WTC11 (cell line): ENCODE results near the gene TMC8. TPM values are rescaled to one million over a fixed set of nuclear protein-coding genes. Genes with fewer than 3 reads are reported as not detected.

ENCODE experiments used
- EMX1 ChIP-seq: fragments of 250-450 bp; sonication (Bioruptor Pico); IDR thresholded peaks from 2 replicates; pipeline ENCODE4 v1.8.0; 2021; ENCODE audit warnings: mild to moderate bottlenecking
- GTF2I ChIP-seq: fragments of 250-450 bp; sonication (Bioruptor Pico); conservative IDR thresholded peaks from 2 replicates; pipeline ENCODE4 v1.4.0; 2021; ENCODE audit warnings: mild to moderate bottlenecking
- RORB ChIP-seq: fragments of 250-450 bp; sonication (Bioruptor Pico); IDR thresholded peaks from 2 replicates; pipeline ENCODE4 v1.9.0; 2021; ENCODE audit warnings: mild to moderate bottlenecking
- SMAD4 ChIP-seq: sonication (generic); formaldehyde crosslinking; IDR thresholded peaks from 2 replicates; pipeline ENCODE4 v1.8.0; 2022; ENCODE audit warnings: mild to moderate bottlenecking, missing genetic modification reagents
- SOX15 ChIP-seq: fragments of 250-450 bp; sonication (Bioruptor Pico); IDR thresholded peaks from 2 replicates; pipeline ENCODE4 v1.9.0; 2021; ENCODE audit warnings: mild to moderate bottlenecking
- TEAD1 ChIP-seq: sonication (generic); formaldehyde crosslinking; IDR thresholded peaks from 2 replicates; pipeline ENCODE4 v1.8.0; 2022; ENCODE audit warnings: mild to moderate bottlenecking, missing genetic modification reagents
- TEAD4 ChIP-seq: sonication (generic); formaldehyde crosslinking; IDR thresholded peaks from 2 replicates; pipeline ENCODE4 v1.8.0; 2022; ENCODE audit warnings: mild to moderate bottlenecking, missing genetic modification reagents
- ZNF121 ChIP-seq: sonication (generic); formaldehyde crosslinking; IDR thresholded peaks from 2 replicates; pipeline ENCODE4 v1.8.0; 2023; ENCODE audit warnings: missing genetic modification reagents
- ZNF671 ChIP-seq: fragments of 250-450 bp; sonication (Bioruptor Pico); IDR thresholded peaks from 2 replicates; pipeline ENCODE4 v1.8.0; 2021; ENCODE audit warnings: mild to moderate bottlenecking
- total RNA-seq: library from RNA; stranded (reverse); gene quantifications from 3 replicates; pipeline ENCODE4 v1.2.3, GENCODE V29; 2021
- TF ChIP-seq, protein P1 (sequence below): sonication (generic); formaldehyde crosslinking; IDR thresholded peaks from 2 replicates; pipeline ENCODE4 v1.8.0; 2023; ENCODE audit warnings: mild to moderate bottlenecking, missing genetic modification reagents
- TF ChIP-seq, protein P2 (sequence below): sonication (generic); formaldehyde crosslinking; IDR thresholded peaks from 2 replicates; pipeline ENCODE4 v1.8.0; 2022; ENCODE audit warnings: mild to moderate bottlenecking, missing genetic modification reagents
- TF ChIP-seq, protein P3 (sequence below): sonication (generic); formaldehyde crosslinking; IDR thresholded peaks from 2 replicates; pipeline ENCODE4 v1.8.0; 2023; ENCODE audit warnings: missing genetic modification reagents
- TF ChIP-seq, protein P4 (sequence below): sonication (generic); formaldehyde crosslinking; IDR thresholded peaks from 2 replicates; pipeline ENCODE4 v1.8.1; 2023; ENCODE audit warnings: mild to moderate bottlenecking, missing genetic modification reagents, moderate library complexity
- TF ChIP-seq, protein P5 (sequence below): fragments of 250-450 bp; sonication (Bioruptor Pico); IDR thresholded peaks from 2 replicates; pipeline ENCODE4 v1.9.0; 2021; ENCODE audit warnings: mild to moderate bottlenecking, borderline replicate concordance
- TF ChIP-seq, protein P6 (sequence below): fragments of 250-450 bp; sonication (Bioruptor Pico); conservative IDR thresholded peaks from 2 replicates; pipeline ENCODE4 v1.9.0; 2021; ENCODE audit warnings: mild to moderate bottlenecking
- TF ChIP-seq, protein P7 (sequence below): sonication (generic); formaldehyde crosslinking; IDR thresholded peaks from 2 replicates; pipeline ENCODE4 v1.8.0; 2022; ENCODE audit warnings: missing genetic modification reagents
- TF ChIP-seq, protein P8 (sequence below): sonication (generic); formaldehyde crosslinking; conservative IDR thresholded peaks from 2 replicates; pipeline ENCODE4 v1.8.1; 2022; ENCODE audit warnings: mild to moderate bottlenecking, missing genetic modification reagents

The TMC8 gene
- total RNA-seq, 1 experiment from 2014 or later: 3.7 TPM

DNA sequence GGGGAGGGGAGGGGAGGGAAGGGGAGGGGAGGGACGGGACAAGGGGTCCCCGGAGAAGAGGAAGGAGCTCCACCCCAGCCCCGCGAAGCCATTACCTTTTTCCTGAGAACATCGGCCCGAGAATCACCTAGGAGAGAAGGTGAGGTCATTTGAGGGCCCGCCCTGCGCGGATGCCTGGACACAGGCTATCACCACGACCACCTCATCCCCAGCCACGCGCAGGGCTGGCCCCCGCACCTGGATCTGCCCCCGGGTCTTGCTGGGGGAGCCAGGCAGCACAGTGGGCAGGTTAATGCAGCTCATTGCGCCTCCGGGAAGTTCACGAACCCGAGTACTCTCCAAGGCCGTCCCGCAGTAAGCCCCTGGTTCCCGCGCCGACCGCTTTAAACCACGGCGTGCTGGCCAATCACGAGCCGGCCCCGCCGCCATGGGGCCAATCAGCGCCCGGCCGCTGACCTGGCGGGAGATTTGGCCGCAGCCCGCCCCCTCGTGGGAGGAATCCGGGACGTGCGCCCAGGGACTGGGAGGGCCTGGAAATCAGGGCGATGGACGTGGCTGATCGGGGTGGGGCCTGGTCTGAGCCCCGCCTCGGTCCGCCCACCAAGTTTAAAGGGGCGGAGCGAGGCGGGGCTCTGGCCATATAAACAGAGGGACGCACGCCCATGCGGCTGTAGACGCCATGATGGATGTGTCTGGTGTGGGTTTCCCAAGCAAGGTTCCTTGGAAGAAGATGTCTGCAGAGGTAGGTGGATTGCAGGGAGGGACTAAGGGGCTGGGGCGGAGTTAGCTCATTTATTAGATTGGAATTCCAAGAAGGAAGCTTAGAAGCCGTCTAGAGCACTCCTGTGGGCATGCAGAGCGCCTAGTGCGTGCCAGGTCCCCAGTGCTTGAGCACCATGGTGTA, 56.4 kb downstream of the TMC8 start, which contains the start of the genes AFMID and TK1 (continued):
- TF ChIP-seq, protein P1, sequence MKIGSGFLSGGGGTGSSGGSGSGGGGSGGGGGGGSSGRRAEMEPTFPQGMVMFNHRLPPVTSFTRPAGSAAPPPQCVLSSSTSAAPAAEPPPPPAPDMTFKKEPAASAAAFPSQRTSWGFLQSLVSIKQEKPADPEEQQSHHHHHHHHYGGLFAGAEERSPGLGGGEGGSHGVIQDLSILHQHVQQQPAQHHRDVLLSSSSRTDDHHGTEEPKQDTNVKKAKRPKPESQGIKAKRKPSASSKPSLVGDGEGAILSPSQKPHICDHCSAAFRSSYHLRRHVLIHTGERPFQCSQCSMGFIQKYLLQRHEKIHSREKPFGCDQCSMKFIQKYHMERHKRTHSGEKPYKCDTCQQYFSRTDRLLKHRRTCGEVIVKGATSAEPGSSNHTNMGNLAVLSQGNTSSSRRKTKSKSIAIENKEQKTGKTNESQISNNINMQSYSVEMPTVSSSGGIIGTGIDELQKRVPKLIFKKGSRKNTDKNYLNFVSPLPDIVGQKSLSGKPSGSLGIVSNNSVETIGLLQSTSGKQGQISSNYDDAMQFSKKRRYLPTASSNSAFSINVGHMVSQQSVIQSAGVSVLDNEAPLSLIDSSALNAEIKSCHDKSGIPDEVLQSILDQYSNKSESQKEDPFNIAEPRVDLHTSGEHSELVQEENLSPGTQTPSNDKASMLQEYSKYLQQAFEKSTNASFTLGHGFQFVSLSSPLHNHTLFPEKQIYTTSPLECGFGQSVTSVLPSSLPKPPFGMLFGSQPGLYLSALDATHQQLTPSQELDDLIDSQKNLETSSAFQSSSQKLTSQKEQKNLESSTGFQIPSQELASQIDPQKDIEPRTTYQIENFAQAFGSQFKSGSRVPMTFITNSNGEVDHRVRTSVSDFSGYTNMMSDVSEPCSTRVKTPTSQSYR (CRISPR knock-in tag): no peak; the same call in 1 of the 2 replicates
- TF ChIP-seq, protein P2, sequence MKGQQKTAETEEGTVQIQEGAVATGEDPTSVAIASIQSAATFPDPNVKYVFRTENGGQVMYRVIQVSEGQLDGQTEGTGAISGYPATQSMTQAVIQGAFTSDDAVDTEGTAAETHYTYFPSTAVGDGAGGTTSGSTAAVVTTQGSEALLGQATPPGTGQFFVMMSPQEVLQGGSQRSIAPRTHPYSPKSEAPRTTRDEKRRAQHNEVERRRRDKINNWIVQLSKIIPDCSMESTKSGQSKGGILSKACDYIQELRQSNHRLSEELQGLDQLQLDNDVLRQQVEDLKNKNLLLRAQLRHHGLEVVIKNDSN (CRISPR knock-in tag): peak; percentile 77
- TF ChIP-seq TEAD4 (CRISPR knock-in tag) (peak; percentile 99), GTF2I (CRISPR knock-in tag) (no peak), ZNF671 (CRISPR knock-in tag) (no peak), SOX15 (CRISPR knock-in tag) (no peak), EMX1 (0 out of 2 replicates have a peak, but pooled peaks have one; percentile 13), ZNF121 (CRISPR knock-in tag) (no peak), TEAD1 (peak; percentile 100), RORB (CRISPR knock-in tag) (0 out of 2 replicates have a peak, but pooled peaks have one; percentile 69), SMAD4 (CRISPR knock-in tag) (no peak)
- TF ChIP-seq, protein P3, sequence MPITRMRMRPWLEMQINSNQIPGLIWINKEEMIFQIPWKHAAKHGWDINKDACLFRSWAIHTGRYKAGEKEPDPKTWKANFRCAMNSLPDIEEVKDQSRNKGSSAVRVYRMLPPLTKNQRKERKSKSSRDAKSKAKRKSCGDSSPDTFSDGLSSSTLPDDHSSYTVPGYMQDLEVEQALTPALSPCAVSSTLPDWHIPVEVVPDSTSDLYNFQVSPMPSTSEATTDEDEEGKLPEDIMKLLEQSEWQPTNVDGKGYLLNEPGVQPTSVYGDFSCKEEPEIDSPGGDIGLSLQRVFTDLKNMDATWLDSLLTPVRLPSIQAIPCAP (CRISPR knock-in tag): 0 out of 2 replicates have a peak, but pooled peaks have one; percentile 30
- TF ChIP-seq, protein P4, sequence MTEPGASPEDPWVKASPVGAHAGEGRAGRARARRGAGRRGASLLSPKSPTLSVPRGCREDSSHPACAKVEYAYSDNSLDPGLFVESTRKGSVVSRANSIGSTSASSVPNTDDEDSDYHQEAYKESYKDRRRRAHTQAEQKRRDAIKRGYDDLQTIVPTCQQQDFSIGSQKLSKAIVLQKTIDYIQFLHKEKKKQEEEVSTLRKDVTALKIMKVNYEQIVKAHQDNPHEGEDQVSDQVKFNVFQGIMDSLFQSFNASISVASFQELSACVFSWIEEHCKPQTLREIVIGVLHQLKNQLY: 0 out of 2 replicates have a peak, but pooled peaks have one; percentile 32
- TF ChIP-seq, protein P5, sequence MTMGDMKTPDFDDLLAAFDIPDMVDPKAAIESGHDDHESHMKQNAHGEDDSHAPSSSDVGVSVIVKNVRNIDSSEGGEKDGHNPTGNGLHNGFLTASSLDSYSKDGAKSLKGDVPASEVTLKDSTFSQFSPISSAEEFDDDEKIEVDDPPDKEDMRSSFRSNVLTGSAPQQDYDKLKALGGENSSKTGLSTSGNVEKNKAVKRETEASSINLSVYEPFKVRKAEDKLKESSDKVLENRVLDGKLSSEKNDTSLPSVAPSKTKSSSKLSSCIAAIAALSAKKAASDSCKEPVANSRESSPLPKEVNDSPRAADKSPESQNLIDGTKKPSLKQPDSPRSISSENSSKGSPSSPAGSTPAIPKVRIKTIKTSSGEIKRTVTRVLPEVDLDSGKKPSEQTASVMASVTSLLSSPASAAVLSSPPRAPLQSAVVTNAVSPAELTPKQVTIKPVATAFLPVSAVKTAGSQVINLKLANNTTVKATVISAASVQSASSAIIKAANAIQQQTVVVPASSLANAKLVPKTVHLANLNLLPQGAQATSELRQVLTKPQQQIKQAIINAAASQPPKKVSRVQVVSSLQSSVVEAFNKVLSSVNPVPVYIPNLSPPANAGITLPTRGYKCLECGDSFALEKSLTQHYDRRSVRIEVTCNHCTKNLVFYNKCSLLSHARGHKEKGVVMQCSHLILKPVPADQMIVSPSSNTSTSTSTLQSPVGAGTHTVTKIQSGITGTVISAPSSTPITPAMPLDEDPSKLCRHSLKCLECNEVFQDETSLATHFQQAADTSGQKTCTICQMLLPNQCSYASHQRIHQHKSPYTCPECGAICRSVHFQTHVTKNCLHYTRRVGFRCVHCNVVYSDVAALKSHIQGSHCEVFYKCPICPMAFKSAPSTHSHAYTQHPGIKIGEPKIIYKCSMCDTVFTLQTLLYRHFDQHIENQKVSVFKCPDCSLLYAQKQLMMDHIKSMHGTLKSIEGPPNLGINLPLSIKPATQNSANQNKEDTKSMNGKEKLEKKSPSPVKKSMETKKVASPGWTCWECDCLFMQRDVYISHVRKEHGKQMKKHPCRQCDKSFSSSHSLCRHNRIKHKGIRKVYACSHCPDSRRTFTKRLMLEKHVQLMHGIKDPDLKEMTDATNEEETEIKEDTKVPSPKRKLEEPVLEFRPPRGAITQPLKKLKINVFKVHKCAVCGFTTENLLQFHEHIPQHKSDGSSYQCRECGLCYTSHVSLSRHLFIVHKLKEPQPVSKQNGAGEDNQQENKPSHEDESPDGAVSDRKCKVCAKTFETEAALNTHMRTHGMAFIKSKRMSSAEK (CRISPR knock-in tag): no peak
- TF ChIP-seq, protein P6, sequence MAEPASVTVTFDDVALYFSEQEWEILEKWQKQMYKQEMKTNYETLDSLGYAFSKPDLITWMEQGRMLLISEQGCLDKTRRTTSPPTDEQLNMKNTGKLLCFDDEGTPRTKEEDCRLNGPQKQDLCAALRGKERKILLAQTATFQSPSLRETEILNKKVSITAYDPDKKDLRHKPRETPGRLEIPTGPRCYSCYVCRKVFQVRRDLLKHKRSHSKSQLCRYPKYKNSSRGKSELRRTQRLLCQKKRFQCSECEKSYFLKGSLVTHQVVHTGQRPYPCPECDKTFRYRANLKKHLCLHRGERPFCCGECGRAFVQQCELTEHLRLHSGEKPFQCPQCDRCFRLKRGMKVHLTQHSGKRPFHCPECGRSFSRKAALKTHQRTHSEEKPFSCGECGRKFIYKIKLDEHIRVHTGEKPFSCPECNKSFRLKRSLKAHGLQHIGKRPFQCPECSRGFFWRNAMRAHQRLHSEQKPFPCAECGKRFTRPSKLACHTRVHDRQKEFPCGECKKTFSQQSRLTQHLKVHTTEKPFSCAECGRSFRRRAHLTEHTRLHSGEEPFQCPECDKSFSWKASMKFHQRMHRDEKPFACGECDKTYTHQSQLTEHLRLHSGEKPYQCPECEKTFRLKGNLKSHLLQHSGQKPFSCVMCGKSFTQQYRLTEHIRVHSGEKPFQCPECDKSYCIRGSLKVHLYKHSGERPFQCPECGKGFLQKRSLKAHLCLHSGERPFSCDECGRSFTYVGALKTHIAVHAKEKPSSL: no peak
- TF ChIP-seq, protein P7, sequence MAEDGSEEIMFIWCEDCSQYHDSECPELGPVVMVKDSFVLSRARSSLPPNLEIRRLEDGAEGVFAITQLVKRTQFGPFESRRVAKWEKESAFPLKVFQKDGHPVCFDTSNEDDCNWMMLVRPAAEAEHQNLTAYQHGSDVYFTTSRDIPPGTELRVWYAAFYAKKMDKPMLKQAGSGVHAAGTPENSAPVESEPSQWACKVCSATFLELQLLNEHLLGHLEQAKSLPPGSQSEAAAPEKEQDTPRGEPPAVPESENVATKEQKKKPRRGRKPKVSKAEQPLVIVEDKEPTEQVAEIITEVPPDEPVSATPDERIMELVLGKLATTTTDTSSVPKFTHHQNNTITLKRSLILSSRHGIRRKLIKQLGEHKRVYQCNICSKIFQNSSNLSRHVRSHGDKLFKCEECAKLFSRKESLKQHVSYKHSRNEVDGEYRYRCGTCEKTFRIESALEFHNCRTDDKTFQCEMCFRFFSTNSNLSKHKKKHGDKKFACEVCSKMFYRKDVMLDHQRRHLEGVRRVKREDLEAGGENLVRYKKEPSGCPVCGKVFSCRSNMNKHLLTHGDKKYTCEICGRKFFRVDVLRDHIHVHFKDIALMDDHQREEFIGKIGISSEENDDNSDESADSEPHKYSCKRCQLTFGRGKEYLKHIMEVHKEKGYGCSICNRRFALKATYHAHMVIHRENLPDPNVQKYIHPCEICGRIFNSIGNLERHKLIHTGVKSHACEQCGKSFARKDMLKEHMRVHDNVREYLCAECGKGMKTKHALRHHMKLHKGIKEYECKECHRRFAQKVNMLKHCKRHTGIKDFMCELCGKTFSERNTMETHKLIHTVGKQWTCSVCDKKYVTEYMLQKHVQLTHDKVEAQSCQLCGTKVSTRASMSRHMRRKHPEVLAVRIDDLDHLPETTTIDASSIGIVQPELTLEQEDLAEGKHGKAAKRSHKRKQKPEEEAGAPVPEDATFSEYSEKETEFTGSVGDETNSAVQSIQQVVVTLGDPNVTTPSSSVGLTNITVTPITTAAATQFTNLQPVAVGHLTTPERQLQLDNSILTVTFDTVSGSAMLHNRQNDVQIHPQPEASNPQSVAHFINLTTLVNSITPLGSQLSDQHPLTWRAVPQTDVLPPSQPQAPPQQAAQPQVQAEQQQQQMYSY: no peak
- TF ChIP-seq, protein P8, sequence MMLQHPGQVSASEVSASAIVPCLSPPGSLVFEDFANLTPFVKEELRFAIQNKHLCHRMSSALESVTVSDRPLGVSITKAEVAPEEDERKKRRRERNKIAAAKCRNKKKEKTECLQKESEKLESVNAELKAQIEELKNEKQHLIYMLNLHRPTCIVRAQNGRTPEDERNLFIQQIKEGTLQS (CRISPR knock-in tag): no peak
- TF ChIP-seq, all 79 proteins: peak for 38
